Mesodermal cell (in vitro differentiated cells): ENCODE results near the gene BFSP1.

Source experiments
- H3K27ac ChIP-seq: 2 replicates; pipeline ENCODE4 v1.7.0; 2013; ENCODE audit warnings: mild to moderate bottlenecking, low read depth, low read length, moderate library complexity; ENCODE audit not compliant: severe bottlenecking
- H3K36me3 ChIP-seq: 2 replicates; pipeline ENCODE4 v1.7.1; 2013; ENCODE audit warnings: mild to moderate bottlenecking, low read length, moderate library complexity; ENCODE audit not compliant: control insufficient read depth, insufficient read depth
- H3K4me1 ChIP-seq: one replicate; pipeline ENCODE4 v1.7.1; 2013; ENCODE audit warnings: mild to moderate bottlenecking, low read length; ENCODE audit not compliant: insufficient read depth, control insufficient read depth, poor library complexity, severe bottlenecking
- H3K4me3 ChIP-seq: 2 replicates; pipeline ENCODE4 v1.7.0; 2013; ENCODE audit warnings: low read length, control low read depth, mild to moderate bottlenecking; ENCODE audit not compliant: insufficient read depth, poor library complexity, severe bottlenecking; ENCODE audit errors: extremely low read depth
- H3K9me3 ChIP-seq: 2 replicates; pipeline ENCODE4 v1.7.1; 2013; ENCODE audit warnings: mild to moderate bottlenecking, low read length, moderate library complexity; ENCODE audit not compliant: control insufficient read depth
- WGBS, 2 experiments: methylation state at CpG; one replicate each; pipeline ENCODE4 v1.1.5; 2013; ENCODE audit warnings: missing lambda C conversion rate in 2 of 2; ENCODE audit not compliant: insufficient coverage in 2 of 2; 5-methylcytosine and 5-hydroxymethylcytosine counted together

The BFSP1 gene

DNA sequence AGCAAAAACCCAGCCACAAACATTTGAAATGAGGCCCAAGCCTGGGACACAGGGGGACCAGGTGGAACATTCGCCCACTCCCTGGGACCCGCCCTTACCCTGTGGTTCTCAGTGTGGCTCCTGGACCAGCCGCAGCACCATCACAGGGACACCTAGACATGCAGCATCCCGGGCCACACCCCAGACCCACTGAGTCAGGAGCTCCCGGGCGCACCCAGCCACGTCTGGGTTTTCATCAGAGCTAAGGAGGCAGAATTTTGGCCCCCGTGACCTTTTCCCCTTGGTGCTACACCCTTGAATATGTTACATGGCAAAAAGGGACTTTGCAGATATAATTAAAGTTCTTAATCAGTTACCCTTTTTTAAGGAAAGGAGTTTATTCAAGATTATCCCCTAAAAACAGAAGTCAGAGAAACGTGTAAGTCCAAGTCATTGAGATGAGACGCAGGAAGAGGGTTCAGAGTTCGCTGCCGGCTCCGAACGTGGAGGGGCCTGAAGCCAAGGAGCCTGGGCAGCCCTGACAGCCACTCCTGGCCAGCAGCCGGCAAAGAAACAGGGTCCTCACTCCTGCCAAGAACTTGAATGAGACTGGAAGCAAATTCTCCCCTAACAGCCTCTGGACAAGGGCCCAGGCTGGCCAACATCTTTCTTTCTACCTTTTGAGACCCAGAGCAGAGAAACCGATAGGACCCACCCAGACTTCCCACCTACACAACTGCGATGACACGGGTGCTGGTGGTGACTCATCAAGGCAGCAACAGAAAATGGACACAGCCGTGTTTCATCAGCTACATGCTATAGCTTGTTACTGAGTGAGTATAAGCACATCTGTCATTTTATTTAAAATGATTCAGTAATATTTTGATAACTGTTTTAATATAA, 25.3 kb downstream of the BFSP1 start:
- H3K27ac ChIP-seq, result no peak overlapping the region
- H3K4me3 ChIP-seq, result no peak overlapping the region
- WGBS, 2 experiments, result 96% methylated on average over 15 to 17 of the region's 19 CpGs

DNA sequence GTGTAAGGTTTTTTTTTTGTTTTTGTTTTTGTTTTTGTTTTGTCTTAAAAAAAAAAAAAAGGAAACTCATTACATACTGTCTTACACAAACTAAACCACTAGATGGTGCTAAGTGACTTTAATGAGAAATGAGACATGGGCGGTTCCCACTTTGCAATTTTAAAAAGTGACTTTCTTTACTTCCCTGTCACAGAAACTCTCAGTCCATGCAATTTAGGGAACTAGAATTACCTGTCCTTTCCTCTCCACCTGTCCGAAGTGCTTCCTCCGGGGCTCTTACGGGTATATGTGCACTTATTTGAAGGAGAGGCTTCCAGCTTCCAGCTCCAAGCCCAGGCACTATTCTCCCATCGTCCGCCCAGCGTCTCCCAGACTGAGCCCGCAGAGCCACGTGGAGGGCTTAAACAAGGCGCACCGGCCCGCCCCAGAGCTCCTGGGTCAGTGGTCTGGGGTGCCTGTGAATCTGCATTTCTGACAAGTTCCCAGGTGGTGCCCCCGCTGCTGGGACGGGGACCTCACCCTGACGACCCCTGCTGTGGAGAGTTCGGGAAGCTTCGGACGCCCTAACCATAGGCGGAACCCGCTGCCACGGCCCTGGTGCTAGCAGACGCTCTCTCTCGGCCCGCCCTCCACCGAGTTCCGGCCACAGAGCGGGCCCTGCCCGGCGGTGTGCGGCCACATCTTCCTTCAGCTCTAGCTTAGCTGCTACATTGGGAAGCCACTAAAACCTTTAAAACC, 26.1 kb downstream of the BFSP1 start:
- Histone ChIP-seq H3K27ac (no peak overlapping the region), H3K4me3 (peak overlapping the region; percentile 12), H3K4me1 (no peaks in the 10 kb centered on the region), H3K9me3 (no peaks in the 10 kb centered on the region), H3K36me3 (no peaks in the 10 kb centered on the region)
- 16 to 27% methylated on average over 22 of the region's 30 CpGs for WGBS, 2 experiments

More for the DNA sequence above, 25.3 kb downstream of the BFSP1 start:
- H3K4me1 ChIP-seq, result no peaks in the 10 kb centered on the region
- H3K9me3 ChIP-seq, result no peaks in the 10 kb centered on the region
- no peaks in the 10 kb centered on the region for H3K36me3 ChIP-seq

DNA sequence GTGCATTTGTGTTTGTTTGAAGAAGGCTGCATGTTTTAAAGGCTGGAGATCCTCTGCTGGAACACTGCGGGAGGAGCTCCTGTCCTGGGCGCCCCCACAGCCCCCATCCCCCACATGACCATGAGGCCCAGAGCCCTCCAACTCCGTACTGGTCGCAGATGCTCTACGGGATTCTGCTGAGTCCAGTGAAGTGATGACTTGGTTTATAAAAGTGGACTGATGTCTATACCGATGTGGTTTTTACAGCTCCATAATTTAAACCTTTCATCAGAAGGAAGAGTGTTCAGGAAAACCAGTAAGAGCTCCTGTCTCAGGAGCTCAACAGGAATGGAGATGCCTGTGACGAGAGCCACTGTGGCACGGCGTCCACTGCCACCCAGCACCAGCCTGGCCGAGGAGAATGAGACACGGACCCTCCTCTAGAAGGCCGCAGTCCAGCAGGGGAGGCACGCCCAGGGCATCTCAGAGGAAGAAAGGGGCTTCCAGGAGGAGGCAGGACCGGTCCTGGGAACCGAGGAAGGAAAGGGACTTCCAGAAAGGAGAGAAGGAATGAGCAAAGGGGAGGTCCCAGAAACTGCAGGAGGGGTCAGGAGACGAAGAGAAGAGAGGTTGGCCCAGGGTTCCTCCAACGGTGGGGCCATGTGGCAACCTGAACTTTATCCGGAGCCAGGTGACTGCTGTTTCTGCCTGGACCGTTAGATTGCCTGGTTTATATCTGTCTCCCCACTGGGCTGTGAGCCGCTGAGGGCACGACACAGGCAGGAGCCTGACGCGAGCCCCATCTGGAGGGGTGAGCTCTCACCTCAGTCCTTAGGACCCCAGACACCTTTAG, 26.9 kb downstream of the BFSP1 start:
- H3K27ac ChIP-seq, result no peak overlapping the region
- no peaks in the 10 kb centered on the region for H3K9me3 ChIP-seq
- no peaks in the 10 kb centered on the region for H3K4me1 ChIP-seq
- 65 to 68% methylated on average over 11 to 14 of the region's 23 CpGs for WGBS, 2 experiments
- H3K4me3 ChIP-seq, result no peak overlapping the region
- no peaks in the 10 kb centered on the region for H3K36me3 ChIP-seq

DNA sequence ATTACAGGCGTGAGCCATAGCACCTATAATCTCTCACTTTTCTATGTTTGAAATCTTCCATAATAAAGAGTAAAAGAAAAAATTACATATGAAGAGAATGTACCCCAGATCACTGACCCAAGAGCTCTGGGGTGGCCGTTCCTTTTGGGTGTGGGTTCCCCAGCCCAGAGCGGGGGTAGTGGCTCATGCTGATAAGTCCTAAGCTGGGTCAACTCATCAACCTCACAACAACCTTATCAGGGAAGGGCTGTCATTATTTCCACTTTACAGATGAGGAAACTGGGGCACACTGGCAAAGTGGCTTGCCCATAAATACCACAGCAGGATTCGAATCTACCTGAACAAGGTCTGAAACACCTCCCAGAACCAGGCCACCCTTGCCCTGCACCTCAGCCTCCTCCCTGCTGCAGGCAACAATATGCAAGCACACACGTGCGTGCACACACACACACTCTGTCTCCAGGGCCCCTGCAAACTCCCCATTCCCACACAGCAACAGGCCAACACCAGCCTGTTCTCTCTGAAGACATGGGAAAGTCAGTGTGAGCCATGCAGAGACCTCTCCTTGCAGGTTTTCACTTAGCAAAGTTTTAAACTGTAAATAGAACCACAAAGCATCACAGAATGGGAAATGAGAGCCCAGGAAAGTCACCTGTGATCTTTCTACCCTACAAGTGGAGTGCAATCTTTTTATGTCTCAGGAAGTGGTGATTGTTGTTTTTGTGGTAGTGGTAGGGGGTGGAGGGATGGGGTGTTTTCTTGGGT, 27.7 kb downstream of the BFSP1 start:
- Histone ChIP-seq H3K4me3 (no peak overlapping the region), H3K36me3 (no peaks in the 10 kb centered on the region), H3K4me1 (no peaks in the 10 kb centered on the region), H3K9me3 (no peaks in the 10 kb centered on the region), H3K27ac (no peak overlapping the region)
- WGBS, 2 experiments, result 69 to 87% methylated on average over 3 of the region's 6 CpGs

DNA sequence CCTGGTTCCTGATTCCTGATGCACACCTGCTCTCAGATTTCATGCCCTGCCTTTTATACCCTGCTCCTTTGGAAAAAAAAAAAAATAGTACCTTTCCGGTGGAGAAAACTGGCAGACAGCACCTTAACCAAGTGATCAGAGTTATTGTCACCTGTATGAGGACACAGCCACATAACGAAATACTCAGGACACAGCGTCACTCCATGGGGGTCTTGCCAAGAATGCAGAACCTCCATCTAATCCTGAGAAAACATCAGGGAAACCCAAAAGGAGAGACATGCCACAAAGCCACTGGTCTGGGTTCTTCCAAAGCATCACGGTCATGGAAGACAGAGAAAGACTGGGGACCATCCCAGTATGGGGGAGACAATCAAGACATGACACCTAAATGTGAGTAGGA, 29.1 kb downstream of the BFSP1 start:
- no peaks in the 10 kb centered on the region for H3K4me1 ChIP-seq
- WGBS, 2 experiments, result 74 to 88% methylated on average over 3 to 4 of the region's 4 CpGs
- H3K4me3 ChIP-seq, result no peak overlapping the region
- no peaks in the 10 kb centered on the region for H3K36me3 ChIP-seq
- H3K9me3 ChIP-seq, result no peaks in the 10 kb centered on the region
- no peak overlapping the region for H3K27ac ChIP-seq

DNA sequence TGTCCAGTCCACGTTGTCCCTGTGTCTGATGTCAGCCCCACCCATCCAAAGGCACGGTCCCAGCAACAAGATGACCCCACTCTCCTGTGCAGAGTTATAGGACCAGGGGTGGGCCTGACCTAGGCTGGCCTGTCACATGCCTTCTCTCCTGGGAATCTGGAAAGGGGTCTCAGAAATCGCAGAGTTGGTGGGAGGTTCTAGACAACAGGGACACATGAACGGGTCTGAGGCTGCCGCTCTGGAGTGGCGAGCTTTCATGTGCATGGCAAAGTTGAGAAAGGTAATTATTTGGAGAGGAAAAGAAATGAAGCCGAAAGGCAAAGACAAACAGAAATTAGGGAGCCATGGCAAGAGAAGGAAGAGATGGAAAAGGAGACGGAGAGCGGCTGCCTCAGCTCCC, 29.5 kb downstream of the BFSP1 start:
- no peaks in the 10 kb centered on the region for H3K36me3 ChIP-seq
- H3K4me1 ChIP-seq, result no peaks in the 10 kb centered on the region
- no peaks in the 10 kb centered on the region for H3K9me3 ChIP-seq
- H3K27ac ChIP-seq, result no peak overlapping the region
- no peak overlapping the region for H3K4me3 ChIP-seq
- 84 to 90% methylated on average over 7 to 9 of the region's 9 CpGs for WGBS, 2 experiments

DNA sequence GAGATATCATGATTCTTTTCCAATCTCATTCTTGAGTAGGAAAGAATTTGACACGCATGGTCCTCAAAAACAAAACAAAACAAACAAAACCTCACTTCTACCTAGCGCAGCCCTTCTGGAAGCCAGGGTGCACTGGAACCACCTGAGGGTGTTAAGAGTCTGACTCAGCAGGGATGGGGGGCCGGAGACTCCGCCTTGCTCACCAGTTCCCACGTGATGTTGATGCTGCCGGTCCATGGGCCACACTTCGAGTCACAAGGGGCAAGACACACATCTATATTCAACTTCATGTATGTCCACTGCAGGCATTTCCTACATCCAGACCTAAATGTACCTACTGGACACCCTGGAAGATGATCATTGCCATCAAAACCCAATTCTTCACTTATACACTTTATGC, 30.4 kb downstream of the BFSP1 start:
- Histone ChIP-seq H3K4me3 (no peak overlapping the region), H3K27ac (no peak overlapping the region), H3K9me3 (no peaks in the 10 kb centered on the region), H3K36me3 (no peaks in the 10 kb centered on the region), H3K4me1 (no peaks in the 10 kb centered on the region)
- WGBS, 2 experiments, result 88 to 94% methylated on average over 6 of the region's 7 CpGs

DNA sequence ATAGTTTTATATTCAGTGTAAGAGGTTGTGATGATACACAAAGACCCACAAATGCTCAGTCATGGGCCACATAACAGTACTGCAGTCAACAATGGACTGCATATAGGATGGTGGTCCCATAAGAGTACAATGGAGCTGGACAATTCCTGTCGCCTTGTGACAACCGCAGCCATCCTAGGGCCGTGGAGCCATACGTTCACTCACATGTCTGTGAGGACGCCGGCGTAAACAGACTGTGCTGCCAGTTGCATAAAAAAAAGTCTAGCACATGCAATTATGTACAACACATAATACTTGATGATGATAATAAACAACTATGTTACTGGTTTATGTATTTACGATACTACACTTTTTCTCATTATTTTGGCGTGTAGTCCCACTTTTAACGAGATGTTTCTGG, 30.9 kb downstream of the BFSP1 start:
- Histone ChIP-seq H3K9me3 (no peaks in the 10 kb centered on the region), H3K4me1 (no peaks in the 10 kb centered on the region), H3K27ac (no peak overlapping the region), H3K36me3 (no peaks in the 10 kb centered on the region), H3K4me3 (no peak overlapping the region)
- 75 to 95% methylated on average over 4 to 6 of the region's 10 CpGs for WGBS, 2 experiments

DNA sequence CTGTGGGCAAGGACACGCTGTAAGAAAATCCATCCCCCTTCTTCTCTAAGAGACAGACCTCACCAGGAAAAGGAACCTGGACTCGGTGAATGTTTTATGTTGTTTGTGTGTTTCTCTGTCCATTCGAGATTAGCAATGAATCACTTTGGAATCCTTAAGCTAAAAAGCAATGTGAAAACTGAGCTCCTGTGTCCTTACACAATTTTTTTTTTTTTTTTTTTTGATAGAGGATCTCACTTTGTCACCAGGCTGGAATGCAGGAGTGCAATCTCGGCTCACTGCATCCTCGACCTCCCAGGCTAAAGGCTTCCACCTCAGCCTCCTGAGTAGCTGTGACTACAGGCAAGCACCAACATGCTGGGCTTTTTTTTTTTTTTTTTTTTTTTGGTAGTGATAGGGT, 32.1 kb downstream of the BFSP1 start:
- WGBS, 2 experiments, result 90% methylated on average over 2 of the region's 5 CpGs; no CpG with 5 or more reads in 1 of the 2 experiments
- Histone ChIP-seq H3K4me1 (no peaks in the 10 kb centered on the region), H3K9me3 (no peaks in the 10 kb centered on the region), H3K4me3 (no peak overlapping the region), H3K27ac (no peak overlapping the region), H3K36me3 (no peaks in the 10 kb centered on the region)

DNA sequence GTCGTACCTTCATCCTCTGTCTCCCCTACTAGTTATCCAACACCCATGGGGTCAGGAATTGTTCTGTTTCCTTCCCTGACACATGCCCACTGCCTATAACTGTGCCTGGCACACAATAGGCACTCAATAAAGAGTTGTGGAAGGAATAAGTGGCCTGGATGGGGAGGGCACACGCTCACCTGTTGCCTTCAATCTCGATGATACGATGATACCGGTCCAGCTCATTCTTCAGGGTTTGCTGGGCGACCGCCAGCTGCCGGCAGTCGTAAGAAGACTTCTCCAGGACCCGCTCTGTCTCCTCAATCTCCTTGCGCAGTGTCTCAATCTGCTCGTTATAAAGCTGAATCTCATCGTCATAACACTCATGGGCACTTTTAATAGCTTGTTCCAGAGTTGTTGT, 32.5 kb downstream of the BFSP1 start:
- Histone ChIP-seq H3K36me3 (no peaks in the 10 kb centered on the region), H3K27ac (no peak overlapping the region), H3K4me3 (no peak overlapping the region), H3K9me3 (no peaks in the 10 kb centered on the region), H3K4me1 (no peaks in the 10 kb centered on the region)
- 90 to 96% methylated on average over 12 of the region's 13 CpGs for WGBS, 2 experiments
